IPS-20b (cell line): ENCODE measurements around the gene AJM1.

Source experiments
- H3K27ac ChIP-seq: one replicate; pipeline ENCODE4 v1.5.1; 2013; ENCODE audit warnings: low read length
- H3K27me3 ChIP-seq: 2 replicates; pipeline ENCODE4 v1.6.1; 2013; ENCODE audit warnings: mild to moderate bottlenecking, low read length, inconsistent platforms; ENCODE audit not compliant: insufficient read depth
- H3K36me3 ChIP-seq: 2 replicates; pipeline ENCODE4 v1.6.1; 2013; ENCODE audit warnings: low read depth, mild to moderate bottlenecking, inconsistent platforms, low read length, moderate library complexity; ENCODE audit not compliant: insufficient read depth
- H3K4me1 ChIP-seq: 2 replicates; pipeline ENCODE4 v1.6.1; 2013; ENCODE audit warnings: mild to moderate bottlenecking, control low read depth, inconsistent platforms, low read length, moderate library complexity; ENCODE audit not compliant: insufficient read depth
- H3K4me3 ChIP-seq: 2 replicates; pipeline ENCODE4 v1.5.1; 2013; ENCODE audit warnings: mild to moderate bottlenecking, low read length, inconsistent platforms
- H3K9ac ChIP-seq: 2 replicates; pipeline ENCODE4 v1.6.1; 2013; ENCODE audit warnings: low read depth, mild to moderate bottlenecking, inconsistent platforms, low read length, moderate library complexity
- H3K9me3 ChIP-seq: 2 replicates; pipeline ENCODE4 v1.6.1; 2013; ENCODE audit warnings: mild to moderate bottlenecking, low read depth, low read length, inconsistent platforms; ENCODE audit not compliant: insufficient read depth

AJM1 gene

DNA sequence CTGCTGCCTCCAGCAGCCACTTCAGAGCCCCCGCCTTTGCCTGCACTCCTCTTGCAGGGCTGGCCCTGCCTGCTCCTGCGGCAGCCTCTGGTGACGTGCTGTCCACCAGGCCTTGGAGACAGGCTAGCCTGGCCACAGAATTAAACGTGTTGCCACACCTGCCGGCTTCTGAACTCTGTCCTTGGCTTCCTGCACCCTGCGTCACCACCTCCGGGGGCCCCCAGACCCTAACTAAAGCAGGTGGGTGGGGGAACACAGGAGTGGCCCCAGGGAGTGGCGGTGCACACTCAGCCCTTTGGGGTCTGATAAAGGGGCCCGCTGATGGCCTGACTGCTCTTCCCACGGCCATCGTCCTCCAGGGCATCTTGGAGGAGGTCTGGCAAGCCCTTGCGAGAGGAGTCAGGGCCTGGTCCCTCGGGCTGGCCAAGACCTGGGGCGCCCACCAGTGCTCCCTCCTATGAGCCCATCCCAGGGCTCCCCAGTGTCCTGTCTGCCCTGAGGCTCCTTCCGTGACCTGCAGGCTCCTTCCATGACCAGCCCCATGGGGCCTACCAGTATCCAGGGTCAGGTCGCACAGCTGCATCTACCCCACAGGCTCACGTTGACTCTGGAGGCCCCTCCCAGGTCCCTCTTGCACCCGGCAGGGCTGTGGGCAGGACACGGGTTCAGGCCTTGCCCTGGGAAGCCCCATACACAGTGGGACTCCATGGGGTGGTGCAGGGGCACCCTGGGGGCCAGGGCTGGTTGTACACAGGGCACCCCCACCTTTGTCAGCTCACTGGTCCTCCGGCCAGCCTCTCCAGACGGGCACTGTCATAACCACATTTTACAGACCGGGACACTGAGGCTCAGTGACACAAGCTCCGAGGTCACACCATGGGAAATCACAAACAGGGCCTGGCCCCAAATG lies 8.8 kb downstream of the AJM1 start:
- Histone ChIP-seq H3K4me1 (peaks cover 4% of the 10 kb centered on the region; the same call in 1 of the 2 replicates), H3K9me3 (no peaks in the 10 kb centered on the region), H3K9ac (no peak overlapping the region), H3K4me3 (no peak overlapping the region), H3K27ac (no peak overlapping the region), H3K27me3 (peaks cover 6% of the 10 kb centered on the region; the same call in 1 of the 2 replicates), H3K36me3 (peaks cover 16% of the 10 kb centered on the region)

DNA sequence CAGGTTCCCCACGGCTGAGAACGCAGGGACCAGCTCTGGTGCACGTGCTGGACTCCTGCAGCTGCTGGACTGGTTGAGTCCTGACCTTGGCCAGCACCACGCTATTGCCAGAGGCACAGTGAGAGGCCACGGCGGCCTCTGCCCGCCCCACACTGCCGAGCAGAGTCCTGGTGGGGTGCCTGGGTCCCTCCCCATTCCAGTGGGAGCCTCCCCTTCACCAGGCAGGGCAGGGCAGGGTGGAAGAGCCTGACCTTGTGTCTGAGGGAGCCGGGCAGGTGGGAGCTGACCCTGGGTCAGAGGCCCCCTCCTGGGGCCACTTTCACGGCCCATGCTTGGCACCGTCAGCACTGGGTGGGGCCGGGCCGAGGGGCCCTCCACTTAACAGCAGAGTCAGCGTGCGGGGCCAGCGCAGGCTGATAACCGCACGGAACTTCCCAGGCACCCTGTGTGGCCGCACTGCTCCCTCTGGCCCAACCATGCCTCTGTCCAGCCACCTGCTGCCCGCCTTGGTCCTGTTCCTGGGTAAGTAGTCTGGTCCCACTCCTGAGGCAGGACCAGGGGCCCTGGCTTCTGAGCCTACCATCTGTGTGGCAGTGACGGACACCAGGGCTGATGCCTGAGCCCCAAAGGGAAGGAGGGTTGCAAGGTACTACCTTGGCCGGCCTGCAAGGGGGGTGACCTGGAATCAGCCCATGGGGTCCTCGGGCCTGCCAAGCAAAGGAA lies 9.8 kb downstream of the AJM1 start, which contains the start of gene MAMDC4:
TSS of gene MAMDC4 (plus strand) at position 406 of the 723 bp plus-strand sequence. CDS start at position 477, 71 bp downstream.
- no peaks in the 10 kb centered on the region; the same call in 1 of the 2 replicates for H3K27me3 ChIP-seq
- no peak within 1 kb of the TSS for H3K27ac ChIP-seq
- H3K9ac ChIP-seq: no peak within 1 kb of the TSS
- no peaks in the 10 kb centered on the region for H3K9me3 ChIP-seq
- peaks cover 4% of the 10 kb centered on the region; the same call in 1 of the 2 replicates for H3K4me1 ChIP-seq
- no peak within 1 kb of the TSS for H3K4me3 ChIP-seq
- peaks cover 16% of the 10 kb centered on the region for H3K36me3 ChIP-seq

DNA sequence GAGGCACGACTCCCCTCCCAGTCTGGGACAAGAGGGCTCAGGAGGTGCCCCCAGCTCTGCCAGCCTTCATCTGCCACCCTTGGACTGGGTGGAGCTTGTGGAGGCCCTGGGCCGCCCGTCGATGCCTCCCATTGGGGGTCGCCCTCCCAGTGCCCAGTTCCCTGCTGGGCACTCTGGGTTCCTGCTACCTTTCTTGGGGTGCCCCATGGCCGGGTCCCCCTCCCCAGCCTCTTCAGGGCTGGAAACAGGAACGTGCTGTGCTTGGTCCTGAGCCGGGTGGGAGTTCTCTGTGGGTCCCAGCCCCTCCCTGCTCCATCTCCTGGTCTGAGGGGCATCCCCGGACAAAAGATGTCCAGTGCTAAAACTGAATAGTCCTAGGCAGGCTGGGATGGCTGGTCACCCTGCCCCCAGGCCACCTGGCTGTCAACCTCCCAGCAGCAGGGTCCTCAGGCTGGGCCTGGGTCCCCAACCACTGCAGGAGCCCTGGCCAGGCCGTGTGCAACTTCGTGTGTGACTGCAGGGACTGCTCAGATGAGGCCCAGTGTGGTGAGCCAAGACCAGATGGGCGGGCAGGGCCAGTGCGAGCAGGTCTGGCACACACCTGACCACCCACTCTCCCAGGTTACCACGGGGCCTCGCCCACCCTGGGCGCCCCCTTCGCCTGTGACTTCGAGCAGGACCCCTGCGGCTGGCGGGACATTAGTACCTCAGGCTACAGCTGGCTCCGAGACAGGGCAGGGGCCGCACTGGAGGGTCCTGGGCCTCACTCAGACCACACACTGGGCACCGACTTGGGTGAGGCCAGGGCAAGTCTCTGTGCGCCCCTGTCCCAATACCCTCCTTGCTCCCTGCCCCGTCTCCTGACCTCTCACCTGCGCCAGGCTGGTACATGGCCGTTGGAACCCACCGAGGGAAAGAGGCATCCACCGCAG lies 10.7 kb downstream of the AJM1 start:
- H3K27me3 ChIP-seq: no peaks in the 10 kb centered on the region
- H3K4me3 ChIP-seq: no peak overlapping the region
- no peak overlapping the region for H3K27ac ChIP-seq
- peaks cover 4% of the 10 kb centered on the region; the same call in 1 of the 2 replicates for H3K4me1 ChIP-seq
- H3K9me3 ChIP-seq: no peaks in the 10 kb centered on the region
- H3K36me3 ChIP-seq: peaks cover 16% of the 10 kb centered on the region
- H3K9ac ChIP-seq: no peak overlapping the region

DNA sequence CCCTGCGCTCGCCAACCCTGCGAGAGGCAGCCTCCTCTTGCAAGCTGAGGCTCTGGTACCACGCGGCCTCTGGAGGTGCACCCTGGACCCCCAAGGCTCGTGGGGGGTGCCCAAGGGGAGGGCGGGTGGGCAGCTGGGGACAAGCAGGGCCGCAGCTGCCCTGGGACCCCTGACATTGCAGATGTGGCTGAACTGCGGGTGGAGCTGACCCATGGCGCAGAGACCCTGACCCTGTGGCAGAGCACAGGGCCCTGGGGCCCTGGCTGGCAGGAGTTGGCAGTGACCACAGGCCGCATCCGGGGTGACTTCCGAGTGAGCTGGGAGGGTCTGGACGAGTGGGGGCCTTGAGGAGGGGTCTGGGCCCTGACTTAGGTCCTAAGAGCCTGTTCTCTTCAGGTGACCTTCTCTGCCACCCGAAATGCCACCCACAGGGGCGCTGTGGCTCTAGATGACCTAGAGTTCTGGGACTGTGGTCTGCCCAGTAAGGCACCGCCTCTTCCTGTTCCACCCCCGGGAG lies 11.4 kb downstream of the AJM1 start:
- H3K4me3 ChIP-seq: no peak overlapping the region
- no peaks in the 10 kb centered on the region for H3K9me3 ChIP-seq
- H3K36me3 ChIP-seq: peaks cover 16% of the 10 kb centered on the region
- no peaks in the 10 kb centered on the region for H3K27me3 ChIP-seq
- H3K9ac ChIP-seq: no peak overlapping the region
- H3K4me1 ChIP-seq: peaks cover 4% of the 10 kb centered on the region; the same call in 1 of the 2 replicates
- no peak overlapping the region for H3K27ac ChIP-seq

DNA sequence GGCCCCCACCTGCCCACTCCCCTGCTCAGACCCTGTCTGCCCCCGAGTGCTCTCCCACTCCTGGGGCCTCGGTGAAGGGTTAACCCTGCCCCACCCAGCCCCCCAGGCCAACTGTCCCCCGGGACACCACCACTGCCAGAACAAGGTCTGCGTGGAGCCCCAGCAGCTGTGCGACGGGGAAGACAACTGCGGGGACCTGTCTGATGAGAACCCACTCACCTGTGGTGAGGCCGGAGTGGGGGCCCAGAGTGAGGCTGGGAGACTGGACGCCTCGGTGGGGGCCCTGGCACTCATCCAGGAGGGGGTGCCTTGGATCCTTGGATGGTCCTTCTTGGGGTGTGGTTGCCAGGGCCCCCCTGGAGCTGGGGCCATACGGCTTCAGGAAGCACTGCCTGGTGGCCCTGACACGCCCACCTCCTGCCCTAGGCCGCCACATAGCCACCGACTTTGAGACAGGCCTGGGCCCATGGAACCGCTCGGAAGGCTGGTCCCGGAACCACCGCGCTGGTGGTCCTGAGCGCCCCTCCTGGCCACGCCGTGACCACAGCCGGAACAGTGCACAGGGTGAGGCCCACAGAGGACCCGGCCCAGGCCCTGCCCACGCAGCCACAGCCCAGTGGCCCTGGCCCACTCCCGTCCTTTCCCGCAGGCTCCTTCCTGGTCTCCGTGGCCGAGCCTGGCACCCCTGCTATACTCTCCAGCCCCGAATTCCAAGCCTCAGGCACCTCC lies 12.0 kb downstream of the AJM1 start:
- H3K27me3 ChIP-seq: no peaks in the 10 kb centered on the region
- peaks cover 16% of the 10 kb centered on the region for H3K36me3 ChIP-seq
- H3K9me3 ChIP-seq: no peaks in the 10 kb centered on the region
- H3K4me3 ChIP-seq: no peak overlapping the region
- H3K9ac ChIP-seq: no peak overlapping the region
- H3K27ac ChIP-seq: no peak overlapping the region
- peaks cover 4% of the 10 kb centered on the region; the same call in 1 of the 2 replicates for H3K4me1 ChIP-seq

DNA sequence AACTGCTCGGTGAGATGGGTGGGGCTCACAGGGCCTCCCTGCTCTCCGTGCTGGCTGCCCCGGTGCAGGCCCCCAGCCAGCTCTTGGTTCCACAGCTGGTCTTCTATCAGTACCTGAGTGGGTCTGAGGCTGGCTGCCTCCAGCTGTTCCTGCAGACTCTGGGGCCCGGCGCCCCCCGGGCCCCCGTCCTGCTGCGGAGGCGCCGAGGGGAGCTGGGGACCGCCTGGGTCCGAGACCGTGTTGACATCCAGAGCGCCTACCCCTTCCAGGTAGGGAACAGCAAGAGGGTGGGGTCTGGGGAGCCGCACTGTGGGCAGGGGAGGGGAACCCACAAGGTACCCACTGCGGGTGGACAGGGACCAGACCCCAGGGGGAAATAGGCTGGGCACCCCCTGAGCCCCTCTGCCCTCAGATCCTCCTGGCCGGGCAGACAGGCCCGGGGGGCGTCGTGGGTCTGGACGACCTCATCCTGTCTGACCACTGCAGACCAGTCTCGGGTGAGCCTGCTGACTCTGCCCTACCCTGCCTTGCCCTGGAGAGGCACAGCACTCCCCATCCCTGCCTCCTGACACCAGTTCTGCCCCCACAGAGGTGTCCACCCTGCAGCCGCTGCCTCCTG lies 12.7 kb downstream of the AJM1 start:
- no peaks in the 10 kb centered on the region for H3K9me3 ChIP-seq
- peaks cover 16% of the 10 kb centered on the region for H3K36me3 ChIP-seq
- H3K9ac ChIP-seq: no peak overlapping the region
- H3K4me3 ChIP-seq: no peak overlapping the region
- H3K4me1 ChIP-seq: peaks cover 3% of the 10 kb centered on the region; the same call in 1 of the 2 replicates
- no peak overlapping the region for H3K27ac ChIP-seq
- no peaks in the 10 kb centered on the region for H3K27me3 ChIP-seq

DNA sequence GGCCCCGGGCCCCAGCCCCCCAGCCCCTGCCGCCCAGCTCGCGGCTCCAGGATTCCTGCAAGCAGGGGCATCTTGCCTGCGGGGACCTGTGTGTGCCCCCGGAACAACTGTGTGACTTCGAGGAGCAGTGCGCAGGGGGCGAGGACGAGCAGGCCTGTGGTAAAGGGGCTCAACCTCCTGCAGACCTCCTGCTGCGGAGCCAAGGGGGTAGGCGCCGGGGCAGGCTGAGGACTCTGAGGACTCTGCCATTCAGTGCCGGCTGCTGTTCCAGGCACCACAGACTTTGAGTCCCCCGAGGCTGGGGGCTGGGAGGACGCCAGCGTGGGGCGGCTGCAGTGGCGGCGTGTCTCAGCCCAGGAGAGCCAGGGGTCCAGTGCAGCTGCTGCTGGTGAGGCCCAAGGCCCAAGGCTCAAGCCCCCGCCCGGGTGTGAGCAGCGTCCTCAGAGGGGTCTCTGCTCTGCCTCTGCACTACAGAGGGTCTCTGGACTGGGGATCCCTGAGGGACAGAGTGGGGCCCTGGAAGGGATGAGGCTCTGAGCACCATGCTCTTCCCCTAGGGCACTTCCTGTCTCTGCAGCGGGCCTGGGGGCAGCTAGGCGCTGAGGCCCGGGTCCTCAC lies 13.3 kb downstream of the AJM1 start:
- Histone ChIP-seq H3K27me3 (no peaks in the 10 kb centered on the region), H3K4me3 (no peak overlapping the region), H3K9me3 (no peaks in the 10 kb centered on the region), H3K9ac (no peak overlapping the region), H3K4me1 (no peaks in the 10 kb centered on the region), H3K27ac (no peak overlapping the region), H3K36me3 (peaks cover 16% of the 10 kb centered on the region)

DNA sequence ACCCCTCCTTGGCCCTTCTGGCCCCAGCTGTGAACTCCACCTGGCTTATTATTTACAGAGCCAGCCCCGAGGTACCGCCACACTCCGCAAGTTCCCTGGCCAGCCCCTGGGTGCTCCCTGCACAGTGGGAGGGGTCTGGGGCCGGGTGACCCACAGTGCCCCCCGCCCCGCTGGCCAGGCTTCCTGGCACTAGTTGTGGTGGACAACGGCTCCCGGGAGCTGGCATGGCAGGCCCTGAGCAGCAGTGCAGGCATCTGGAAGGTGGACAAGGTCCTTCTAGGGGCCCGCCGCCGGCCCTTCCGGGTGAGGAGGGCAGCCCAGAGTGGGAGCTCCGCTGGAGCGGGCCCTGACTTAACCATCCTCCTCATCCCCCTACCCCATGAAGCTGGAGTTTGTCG lies 13.8 kb downstream of the AJM1 start:
- Histone ChIP-seq H3K9me3 (no peaks in the 10 kb centered on the region), H3K27me3 (no peaks in the 10 kb centered on the region), H3K4me1 (no peaks in the 10 kb centered on the region), H3K36me3 (peaks cover 16% of the 10 kb centered on the region), H3K27ac (no peak overlapping the region), H3K9ac (no peak overlapping the region), H3K4me3 (no peak overlapping the region)

DNA sequence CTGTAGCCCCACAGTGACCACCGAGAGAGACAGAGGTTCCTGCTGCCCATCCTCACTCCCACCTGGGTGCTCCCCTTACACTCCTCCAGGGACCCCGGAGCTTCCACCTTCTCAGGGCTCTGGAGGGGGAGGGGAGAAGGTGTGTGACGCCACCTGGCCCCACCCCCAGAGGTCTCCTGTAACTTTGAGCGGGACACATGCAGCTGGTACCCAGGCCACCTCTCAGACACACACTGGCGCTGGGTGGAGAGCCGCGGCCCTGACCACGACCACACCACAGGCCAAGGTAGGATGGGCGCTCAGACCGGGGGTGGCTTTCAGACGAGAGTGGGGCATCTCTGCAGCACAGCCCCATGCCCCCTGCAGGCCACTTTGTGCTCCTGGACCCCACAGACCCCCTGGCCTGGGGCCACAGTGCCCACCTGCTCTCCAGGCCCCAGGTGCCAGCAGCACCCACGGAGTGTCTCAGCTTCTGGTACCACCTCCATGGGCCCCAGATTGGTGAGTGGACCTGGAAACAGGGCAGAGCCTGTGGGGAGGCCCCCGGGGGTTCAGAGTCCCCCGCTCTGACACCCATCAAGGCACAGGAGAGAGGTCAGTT lies 14.4 kb downstream of the AJM1 start:
- Histone ChIP-seq H3K4me3 (no peak overlapping the region), H3K9me3 (no peaks in the 10 kb centered on the region), H3K27ac (no peak overlapping the region), H3K9ac (no peak overlapping the region), H3K4me1 (no peaks in the 10 kb centered on the region), H3K36me3 (peaks cover 17% of the 10 kb centered on the region), H3K27me3 (no peaks in the 10 kb centered on the region)

DNA sequence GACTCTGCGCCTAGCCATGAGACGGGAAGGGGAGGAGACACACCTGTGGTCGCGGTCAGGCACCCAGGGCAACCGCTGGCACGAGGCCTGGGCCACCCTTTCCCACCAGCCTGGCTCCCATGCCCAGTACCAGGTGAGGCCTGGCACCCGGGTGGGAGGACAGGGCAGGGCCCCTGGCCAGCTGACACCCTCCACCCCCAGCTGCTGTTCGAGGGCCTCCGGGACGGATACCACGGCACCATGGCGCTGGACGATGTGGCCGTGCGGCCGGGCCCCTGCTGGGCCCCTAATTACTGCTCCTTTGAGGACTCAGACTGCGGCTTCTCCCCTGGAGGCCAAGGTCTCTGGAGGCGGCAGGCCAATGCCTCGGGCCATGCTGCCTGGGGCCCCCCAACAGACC lies 14.9 kb downstream of the AJM1 start:
- H3K9ac ChIP-seq: no peak overlapping the region
- H3K27ac ChIP-seq: no peak overlapping the region
- H3K36me3 ChIP-seq: peaks cover 19% of the 10 kb centered on the region
- H3K27me3 ChIP-seq: no peaks in the 10 kb centered on the region
- H3K9me3 ChIP-seq: no peaks in the 10 kb centered on the region
- no peaks in the 10 kb centered on the region for H3K4me1 ChIP-seq
- H3K4me3 ChIP-seq: no peak overlapping the region
